G401 (cell line): ENCODE data around the gene NTN1. TPM values are rescaled to one million over a fixed set of nuclear protein-coding genes. Genes with fewer than 3 reads are reported as not detected.

ENCODE experiments used
- DNase-seq: peaks from one replicate; pipeline ENCODE4 v3.0.0-alpha.2; 2015; ENCODE audit warnings: low spot score
- in situ Hi-C: cut with HindIII; loops from 2 replicates; pipeline ENCODE4 v1.10.0; 2016; ENCODE audit warnings: low sequenced_read_pairs, mixed read lengths
- total RNA-seq: library from RNA; depleted of rRNA; stranded (reverse); fragments of >200 nt; shearing (Covaris generic); gene quantifications from 2 replicates; pipeline ENCODE4 v1.2.3, GENCODE V29; 2014

NTN1 gene
- total RNA-seq, 1 experiment from 2014 or later, result not detected

DNA sequence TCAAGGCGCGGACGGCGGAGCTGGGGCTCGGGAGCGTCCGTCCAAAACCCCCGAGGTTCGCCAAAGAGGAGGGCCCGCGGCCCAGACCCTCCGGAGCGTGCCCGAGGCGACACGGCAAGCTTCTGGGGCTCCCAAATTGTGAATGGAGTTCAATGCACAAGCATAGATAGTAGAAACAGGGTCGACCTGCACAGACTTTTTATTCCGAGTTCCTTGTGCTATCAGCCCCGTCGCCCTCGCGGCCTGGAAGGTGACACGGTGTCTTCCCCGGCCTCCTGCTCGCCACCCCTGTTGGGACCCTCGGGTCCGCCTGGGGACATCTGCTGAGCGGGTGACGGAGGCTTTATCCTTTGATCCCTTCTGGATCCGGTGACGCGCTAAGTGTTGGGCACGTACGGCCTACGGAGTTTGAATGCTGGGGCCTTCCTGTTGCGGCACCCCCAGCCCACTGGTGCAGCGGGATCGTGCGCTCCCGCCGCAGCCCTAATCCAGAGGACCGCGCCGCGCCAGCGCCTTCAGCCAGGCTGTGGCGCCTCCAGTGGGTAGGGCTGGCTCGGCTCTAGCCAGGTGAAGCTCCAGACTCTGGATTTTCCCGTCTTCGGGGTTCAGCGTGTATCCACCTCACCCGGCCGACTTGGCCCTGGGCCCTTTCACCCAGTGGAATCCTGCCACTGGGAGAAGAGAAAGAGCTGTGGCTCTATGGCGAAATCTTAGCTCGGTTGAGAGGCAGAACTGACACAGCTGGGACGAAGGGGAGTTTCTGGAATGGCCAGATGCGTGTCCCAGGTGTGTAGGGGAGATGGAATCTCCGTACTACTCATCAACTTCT lies 17.0 kb upstream of the NTN1 start:
- no peak for DNase-seq
- in situ Hi-C loops, result no loop called here

DNA sequence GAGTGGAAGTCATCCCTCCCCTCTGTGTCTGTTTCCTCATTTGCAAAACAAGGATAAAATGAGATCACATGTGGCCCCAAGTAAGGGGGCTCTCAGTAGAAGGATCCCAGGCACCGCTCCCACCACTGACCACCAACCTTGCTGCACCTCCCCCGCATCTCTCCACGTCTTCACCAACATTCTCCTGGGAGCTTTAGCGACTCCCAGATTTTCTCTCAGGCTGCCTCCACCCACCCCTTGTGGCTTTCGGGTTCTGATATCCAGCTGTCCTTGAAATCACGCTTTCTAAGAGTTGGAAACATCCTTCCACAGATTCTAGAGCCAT lies 16.4 kb upstream of the NTN1 start:
- no peak for DNase-seq
- in situ Hi-C loops, result no loop called here

GRCh38 chr17:9006175-9006767 lies 15.0 kb upstream of the NTN1 start:
- no peak for DNase-seq
- in situ Hi-C loops, result no loop called here

- in situ Hi-C loops, result no loop called here
- no peak for DNase-seq
These were observed 14.1 kb upstream of the NTN1 start for GRCh38 chr17:9007052-9007714.

- in situ Hi-C loops, result no loop called here
- no peak for DNase-seq
These were observed 12.2 kb upstream of the NTN1 start for GRCh38 chr17:9009096-9009495.

DNA sequence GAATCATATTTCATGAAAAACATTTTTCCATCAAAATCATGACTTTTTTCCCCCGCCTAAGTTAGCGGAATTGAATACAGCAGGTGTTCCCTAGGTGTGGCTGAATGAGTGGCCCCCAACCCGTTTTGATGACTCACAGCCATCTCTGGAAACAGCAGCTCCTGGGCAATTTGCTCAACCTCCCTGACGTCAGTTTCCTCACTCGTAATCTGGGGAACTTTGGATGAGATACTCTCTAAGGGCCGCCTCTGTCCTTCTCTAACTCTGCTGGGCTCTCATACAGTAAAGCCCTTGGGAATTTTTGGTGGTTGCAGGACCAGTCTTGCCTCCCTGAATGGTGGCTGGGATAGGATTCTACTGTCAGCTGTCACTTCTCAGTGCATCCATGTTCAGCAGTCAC lies 11.6 kb upstream of the NTN1 start:
- DNase-seq, result no peak
- in situ Hi-C loops, result no loop called here

DNA sequence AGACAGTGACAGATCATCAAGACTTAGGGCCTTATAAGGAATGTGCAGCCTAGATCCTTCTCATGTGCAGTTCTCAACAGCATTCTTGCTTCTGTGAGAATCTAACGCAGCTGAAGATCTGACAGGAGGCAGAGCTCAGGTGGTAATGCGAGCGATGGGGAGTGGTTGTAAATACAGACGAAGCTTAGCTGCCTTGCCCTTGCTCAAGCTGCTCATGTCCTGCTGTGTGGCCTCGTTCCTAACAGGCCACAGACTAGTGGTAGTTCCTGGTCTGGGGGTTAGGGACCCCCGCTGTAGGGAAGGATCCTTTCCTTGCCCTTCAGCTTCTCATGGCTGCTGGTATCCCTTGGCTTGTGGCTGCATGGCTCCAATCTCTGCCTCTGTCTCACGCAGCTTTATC lies 10.3 kb upstream of the NTN1 start:
- no peak for DNase-seq
- in situ Hi-C loops, result no loop called here

DNA sequence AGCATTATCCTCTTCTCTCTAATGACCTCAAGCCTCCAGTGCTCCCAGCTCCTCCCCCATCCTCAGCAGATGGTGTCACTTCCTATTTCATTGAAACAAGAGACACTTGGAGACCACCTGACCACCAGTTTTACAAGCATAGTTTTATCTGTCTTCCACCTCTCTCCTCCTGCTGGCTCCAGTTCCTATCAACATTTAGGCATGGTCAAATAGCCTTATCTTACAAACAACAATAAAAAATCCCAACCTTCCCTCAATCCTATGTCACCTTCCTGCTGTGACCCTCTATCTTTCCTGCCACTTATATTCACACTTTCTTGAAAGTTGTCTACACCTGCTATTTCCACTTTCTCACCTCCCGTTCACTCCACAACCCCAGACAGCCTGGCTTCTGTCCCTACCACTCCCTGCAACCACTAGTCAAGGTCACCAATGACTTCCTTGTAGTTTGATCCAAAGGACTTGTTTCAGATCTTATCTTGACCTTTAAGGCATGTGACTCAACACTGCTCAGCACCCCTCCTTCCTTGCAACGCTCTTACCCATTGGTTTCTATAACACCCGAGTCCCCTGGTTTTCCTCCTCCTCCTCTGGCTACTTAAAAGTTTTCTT lies 4.3 kb upstream of the NTN1 start:
- in situ Hi-C loops, result no loop called here
- no peak for DNase-seq

DNA sequence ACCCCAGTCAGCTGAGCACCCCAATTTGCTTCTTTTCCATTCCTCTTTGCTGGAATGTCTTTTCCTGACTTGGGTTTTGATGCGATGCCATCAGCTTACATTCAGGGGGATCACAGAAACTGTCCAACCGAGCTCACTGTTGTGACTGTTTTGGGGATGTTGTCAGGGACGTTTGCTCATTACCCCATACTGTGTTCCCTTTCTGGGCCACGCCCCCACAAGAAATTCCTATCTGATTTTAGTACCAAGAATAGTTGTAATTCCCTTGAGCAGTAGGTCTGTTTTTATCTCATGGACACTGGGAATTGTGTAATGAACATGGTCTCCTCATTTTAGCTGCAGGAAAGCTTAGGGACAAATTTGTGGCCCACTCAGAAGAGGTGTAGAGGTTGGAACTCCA lies 2.6 kb upstream of the NTN1 start:
- in situ Hi-C loops, result no loop called here
- DNase-seq, result no peak

DNA sequence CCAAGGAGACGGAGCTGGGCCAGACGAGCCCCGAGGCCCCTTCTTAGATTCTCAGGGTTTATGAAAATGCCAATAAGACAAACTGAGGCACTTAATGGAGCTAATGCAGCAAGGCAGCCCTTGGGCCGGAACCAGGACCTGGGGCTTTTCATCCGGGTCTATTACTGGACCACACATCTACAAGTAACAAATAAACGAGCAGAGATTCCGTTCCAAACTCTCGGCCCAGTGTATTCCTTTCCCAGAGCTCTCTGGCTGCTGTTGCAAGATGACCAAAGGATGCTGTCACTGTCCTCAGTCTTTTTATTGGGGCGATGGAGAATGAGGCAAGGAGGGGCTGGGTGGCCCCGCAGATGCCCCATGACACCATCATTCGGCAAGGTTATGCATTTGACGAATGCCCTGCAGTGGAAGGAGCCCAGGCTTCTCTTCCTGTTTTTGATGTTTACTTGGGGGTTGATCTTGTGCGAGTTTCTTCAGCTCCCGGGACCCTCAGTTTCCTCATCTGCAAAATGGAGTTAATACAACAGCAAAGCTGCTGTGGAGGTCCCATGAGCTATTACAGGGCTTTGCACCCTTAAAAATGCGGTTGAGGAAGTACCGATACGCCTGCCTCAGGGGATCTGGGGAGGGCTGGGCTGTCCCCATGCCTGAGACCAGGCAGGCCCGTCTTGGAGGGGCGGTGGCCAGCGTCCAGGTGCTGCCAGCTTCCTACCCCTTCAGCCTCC lies 1.1 kb upstream of the NTN1 start:
- DNase-seq, result no peak
- in situ Hi-C loops, result no loop called here

DNA sequence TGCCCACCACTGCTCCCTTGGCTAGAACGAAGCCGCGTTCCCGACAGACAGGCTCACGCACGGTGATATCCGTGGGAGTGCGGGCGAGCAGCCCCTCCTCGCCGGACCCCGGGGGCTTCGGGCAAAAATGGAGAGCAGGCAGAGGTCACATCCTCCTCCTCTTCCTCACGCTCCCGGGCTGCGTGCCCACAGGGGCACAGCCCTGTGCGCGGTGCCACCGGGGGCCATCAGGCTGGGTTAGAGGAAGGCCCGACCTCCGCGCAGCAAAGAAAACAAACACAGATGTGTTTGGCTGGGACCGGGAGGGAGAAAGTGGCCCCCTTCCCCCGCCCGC lies 519 bp upstream of the NTN1 start:
- DNase-seq, result no peak
- in situ Hi-C loops, result no loop called here

DNA sequence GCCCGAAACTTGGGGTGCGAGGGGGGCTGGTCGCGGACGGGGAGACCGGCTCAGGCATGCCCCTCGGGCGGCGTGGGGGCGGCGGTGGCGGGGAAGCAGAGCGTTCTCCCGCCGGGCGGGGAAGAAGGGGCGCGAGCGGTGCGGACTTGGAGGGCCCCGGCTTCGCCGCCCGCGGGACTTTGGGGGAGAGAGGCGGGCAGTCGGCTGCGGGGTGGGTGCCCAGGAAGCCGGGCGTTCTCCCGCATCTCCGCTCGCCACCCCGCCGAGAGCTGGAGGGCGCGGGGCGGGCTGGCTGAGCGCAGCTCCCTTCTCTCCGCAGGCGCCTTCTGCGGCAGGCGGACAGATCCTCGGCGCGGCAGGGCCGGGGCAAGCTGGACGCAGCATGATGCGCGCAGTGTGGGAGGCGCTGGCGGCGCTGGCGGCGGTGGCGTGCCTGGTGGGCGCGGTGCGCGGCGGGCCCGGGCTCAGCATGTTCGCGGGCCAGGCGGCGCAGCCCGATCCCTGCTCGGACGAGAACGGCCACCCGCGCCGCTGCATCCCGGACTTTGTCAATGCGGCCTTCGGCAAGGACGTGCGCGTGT lies 772 bp downstream of the NTN1 start:
- DNase-seq, result no peak
- in situ Hi-C loops, result no loop called here

DNA sequence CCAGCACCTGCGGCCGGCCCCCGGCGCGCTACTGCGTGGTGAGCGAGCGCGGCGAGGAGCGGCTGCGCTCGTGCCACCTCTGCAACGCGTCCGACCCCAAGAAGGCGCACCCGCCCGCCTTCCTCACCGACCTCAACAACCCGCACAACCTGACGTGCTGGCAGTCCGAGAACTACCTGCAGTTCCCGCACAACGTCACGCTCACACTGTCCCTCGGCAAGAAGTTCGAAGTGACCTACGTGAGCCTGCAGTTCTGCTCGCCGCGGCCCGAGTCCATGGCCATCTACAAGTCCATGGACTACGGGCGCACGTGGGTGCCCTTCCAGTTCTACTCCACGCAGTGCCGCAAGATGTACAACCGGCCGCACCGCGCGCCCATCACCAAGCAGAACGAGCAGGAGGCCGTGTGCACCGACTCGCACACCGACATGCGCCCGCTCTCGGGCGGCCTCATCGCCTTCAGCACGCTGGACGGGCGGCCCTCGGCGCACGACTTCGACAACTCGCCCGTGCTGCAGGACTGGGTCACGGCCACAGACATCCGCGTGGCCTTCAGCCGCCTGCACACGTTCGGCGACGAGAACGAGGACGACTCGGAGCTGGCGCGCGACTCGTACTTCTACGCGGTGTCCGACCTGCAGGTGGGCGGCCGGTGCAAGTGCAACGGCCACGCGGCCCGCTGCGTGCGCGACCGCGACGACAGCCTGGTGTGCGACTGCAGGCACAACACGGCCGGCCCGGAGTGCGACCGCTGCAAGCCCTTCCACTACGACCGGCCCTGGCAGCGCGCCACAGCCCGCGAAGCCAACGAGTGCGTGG lies 1.5 kb downstream of the NTN1 start:
- no peak for DNase-seq
- in situ Hi-C loops, result no loop called here

DNA sequence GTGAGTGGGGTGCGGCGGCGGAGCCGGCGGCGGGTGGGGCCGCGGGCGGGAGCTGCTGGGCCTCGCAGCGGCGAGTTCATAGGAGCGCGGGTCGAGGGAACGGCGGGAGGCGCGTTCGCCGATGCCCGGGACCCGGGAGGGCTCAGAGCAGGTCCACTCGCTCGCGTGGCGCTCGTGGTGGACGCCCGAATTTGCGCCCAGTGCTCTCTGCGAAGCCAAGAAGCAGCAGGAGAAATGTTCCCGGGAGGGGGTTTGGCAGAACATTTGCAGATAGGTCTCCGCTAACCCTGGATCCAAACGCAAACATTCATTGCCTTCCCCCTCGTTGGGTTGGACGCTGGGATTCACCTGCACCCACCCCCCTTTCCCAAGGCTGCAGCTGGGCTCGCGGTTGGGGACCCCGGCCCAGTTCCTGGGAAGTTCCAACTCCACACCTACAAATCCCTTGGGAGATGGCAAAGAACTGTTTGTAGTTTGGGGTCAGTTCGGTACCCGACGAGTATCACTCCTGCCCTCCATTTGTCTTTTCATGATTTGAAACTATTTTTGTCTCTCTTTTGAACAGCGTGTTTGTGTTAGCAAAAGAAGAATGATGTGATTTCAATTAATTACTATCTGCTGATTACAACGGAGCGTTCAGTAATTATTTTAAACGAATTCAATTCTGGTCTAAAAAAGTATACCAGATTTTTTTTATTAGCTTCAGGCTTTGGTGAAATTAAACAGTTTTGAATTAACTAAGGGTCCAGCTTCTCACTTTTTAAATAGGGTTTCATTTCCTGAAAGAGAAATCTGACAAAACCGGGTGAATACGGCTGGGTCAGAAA lies 2.3 kb downstream of the NTN1 start:
- no peak for DNase-seq
- in situ Hi-C loops, result no loop called here

DNA sequence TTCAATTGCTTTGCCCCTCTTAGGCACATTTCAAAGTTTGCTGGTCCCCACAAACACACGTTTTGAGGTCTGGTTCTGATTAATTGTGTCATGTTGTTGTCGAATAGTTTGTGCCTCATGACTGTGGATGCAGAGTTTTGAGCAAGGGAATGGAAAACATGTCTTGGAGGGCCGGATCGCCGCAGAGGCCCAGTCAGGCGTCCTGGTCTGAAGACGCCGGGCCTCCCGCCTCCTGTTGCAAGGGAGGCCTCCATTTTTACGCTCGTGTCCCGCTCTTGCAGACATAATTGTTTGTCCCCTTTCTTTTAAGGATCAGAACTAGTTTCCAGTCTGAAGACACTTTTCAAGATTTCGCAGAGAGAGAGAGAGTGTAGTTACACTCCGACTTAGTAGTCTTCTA lies 3.2 kb downstream of the NTN1 start:
- in situ Hi-C loops, result no loop called here
- DNase-seq, result no peak

DNA sequence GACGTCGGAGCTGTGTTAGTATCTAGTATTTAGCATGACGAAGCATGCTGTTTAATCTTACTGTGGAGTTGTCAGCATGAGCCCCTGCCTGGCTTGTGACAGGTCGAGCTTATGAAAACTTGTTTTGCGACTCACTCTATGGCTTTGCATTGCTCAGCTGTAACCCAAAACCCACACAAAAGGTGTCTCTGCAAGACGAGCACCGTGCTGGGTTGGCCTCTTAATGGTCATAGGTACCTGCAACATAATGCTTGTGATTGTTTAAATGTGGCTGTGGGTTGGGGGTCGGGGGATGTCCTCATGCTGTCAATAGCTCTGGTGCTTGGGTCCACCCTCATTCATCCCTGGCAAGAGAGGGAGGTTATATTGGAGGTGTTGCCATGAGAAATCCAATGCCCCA lies 5.4 kb downstream of the NTN1 start:
- DNase-seq, result no peak
- in situ Hi-C loops, result no loop called here

DNA sequence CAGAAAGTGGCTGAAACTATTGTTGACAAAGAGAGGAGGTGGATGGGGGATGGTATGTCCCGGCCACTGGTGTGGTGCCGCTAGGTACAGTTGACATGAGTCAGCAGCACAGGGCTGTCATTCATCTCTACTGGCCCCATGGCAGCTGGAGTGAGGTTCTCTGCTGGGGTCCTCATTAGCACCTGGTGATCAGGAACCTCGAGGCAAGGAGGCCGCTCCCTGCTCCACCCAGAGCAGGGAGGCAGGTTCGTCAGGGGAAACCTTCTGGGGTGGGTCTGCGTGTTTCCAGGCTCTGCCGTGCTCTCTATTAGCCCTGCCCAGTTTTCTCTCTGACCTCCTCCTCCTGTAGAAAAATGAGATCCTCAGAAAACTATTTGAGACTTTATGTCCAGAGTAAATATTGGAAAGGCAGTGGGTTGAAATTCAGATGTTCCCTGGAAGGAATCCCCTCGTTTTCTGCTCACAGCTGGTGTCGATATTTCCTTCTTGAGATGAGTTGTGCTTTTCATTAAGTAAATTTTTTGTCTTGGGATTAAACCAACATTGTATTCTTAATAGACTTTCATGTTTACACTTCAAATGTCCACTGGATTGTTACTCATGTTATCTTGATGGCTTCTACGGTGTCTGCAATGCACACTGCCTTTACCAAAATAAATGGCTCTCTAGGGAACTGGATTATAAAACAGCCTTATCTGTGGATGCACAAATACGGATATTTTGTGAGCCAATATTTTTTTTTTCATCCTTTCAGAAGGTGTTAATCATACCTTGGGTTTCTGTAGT lies 7.1 kb downstream of the NTN1 start:
- DNase-seq, result no peak
- in situ Hi-C loops, result no loop called here
